NCI-H1694 treated with DMSO at 0.1 percent for 48 hours (cell line): ENCODE data around the gene SCNN1B.

Experiments
- DNase-seq: peaks from one replicate; lab custom pipeline; 2025; lab: John Stamatoyannopoulos, UW

SCNN1B gene

GRCh38 chr16:23407436-23408127, 105.5 kb downstream of the SCNN1B start:
- peak; percentile 31 for DNase-seq

GRCh38 chr16:23408242-23408822, 106.2 kb downstream of the SCNN1B start:
- no peak for DNase-seq

- DNase-seq: peak; percentile 98
Measured at GRCh38 chr16:23408823-23409298, 106.8 kb downstream of the SCNN1B start.

DNA sequence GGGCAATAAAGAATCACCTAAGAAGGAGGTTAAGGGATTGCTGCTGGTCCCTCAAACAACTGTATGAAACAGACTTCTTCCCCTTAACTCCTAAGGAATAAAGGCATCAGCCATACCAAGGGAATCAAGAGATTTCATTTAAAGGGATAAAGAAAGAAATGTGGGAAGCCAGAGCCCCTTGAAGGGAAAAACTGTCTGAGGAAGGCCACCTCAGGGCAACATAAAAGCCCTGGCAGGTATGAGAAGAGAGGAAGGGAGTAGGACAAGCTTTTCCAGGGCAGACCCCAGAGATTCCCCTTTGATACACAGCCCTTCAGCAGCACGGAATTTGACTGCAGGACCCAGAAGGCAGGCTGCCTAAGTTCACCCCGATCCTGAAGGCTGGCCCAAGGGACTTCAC, 107.4 kb downstream of the SCNN1B start:
- DNase-seq: no peak

GRCh38 chr16:23410176-23410575, 108.1 kb downstream of the SCNN1B start:
- DNase-seq: no peak

GRCh38 chr16:23414731-23415130, 112.6 kb downstream of the SCNN1B start:
- DNase-seq: no peak

DNA sequence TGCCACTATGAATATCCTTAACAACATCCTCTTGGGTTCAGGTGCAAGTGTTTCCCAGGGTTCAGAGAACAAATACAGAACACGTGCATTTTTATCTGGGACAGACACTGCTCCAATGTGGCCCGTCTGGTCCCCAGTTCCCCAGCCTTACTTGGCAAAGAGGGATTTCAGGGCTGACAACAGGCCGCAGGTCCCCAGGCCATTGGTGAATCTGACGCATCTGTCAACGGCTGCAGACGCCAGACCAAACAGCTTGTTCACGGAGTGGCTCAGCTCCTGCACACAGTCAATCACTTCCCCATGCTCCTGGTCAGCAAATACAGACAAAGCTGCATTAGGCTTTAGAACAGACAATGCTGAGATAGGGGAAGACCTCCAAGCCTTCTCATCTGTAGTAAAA, 114.7 kb downstream of the SCNN1B start:
- no peak for DNase-seq

GRCh38 chr16:23420011-23420410, 117.9 kb downstream of the SCNN1B start:
- no peak for DNase-seq

DNA sequence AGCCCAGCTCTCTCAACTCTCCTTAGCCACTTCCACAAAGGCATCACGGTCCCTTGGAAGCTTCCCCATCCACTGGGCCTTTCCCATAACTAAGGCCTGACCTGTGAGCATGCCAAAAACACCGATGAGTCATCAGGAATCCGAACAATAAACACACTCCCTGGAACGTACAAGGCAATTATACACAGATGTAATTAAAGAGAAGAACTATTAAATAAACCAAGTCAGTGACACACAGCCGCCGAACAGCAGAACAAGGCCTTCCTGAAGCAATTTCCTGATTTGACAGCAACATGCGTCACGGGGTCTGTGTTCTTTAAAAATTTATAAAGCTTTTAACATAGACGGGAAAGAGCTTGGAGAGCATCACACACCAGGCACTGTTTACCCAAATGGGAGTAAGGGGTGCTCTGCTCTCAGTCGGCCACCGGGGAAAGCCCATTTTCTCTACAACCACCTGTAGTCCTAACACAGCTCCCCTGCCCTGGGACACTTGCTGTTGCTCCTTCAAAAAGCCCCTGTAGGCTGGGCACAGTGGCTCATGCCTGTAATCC, 121.5 kb downstream of the SCNN1B start:
- peak; percentile 40 for DNase-seq

GRCh38 chr16:23424292-23424958, 122.3 kb downstream of the SCNN1B start:
- DNase-seq: peak; percentile 33

DNA sequence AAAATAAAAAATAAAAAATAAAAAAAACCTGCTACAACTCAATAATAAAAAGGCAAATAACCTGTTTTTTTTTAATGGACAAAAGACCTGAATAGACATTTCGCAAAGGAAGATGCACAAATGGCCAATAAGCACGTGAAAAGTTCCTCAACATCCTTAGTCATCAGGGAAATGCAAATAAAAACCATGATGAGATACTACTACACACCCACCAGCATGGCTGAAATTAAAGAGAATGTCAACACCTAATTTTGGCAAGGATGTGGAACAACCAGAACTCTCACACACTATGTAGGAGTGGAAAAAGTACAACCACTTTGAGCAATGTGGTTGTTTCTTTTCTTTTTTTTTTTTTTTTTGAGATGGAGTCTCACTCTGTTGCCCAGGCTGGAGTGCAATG, 126.2 kb downstream of the SCNN1B start:
- DNase-seq: no peak
